H9 (cell line): Measurements from ENCODE around the gene DSP. TPM values are rescaled to one million over a fixed set of nuclear protein-coding genes. Genes with fewer than 3 reads are reported as not detected.

Source experiments
- DNase-seq: peaks from one replicate; pipeline ENCODE4 v3.0.0-alpha.2; 2017
- H2AFZ ChIP-seq: one replicate; pipeline ENCODE4 v1.6.1; 2013; ENCODE audit warnings: mild to moderate bottlenecking, low read length, control low read depth, moderate library complexity
- H2AK5ac ChIP-seq: 2 replicates; pipeline ENCODE4 v1.6.1; 2013; ENCODE audit warnings: low read length, control low read depth, mixed read lengths; ENCODE audit not compliant: insufficient read length
- H2BK120ac ChIP-seq: one replicate; pipeline ENCODE4 v1.6.1; 2013; ENCODE audit warnings: low read depth, mild to moderate bottlenecking, low read length, control low read depth, inconsistent platforms; ENCODE audit not compliant: poor library complexity, severe bottlenecking
- H2BK12ac ChIP-seq: 2 replicates; pipeline ENCODE4 v1.6.1; 2013; ENCODE audit warnings: low read length, control low read depth, mixed read lengths, low read depth; ENCODE audit not compliant: insufficient read length
- H2BK15ac ChIP-seq: 2 replicates; pipeline ENCODE4 v1.6.1; 2013; ENCODE audit warnings: low read depth, low read length, control low read depth
- H2BK20ac ChIP-seq: one replicate; pipeline ENCODE4 v1.6.1; 2013; ENCODE audit warnings: low read depth, mild to moderate bottlenecking, low read length, control low read depth, inconsistent platforms; ENCODE audit not compliant: poor library complexity, severe bottlenecking
- H2BK5ac ChIP-seq: 2 replicates; pipeline ENCODE4 v1.6.1; 2013; ENCODE audit warnings: low read length, control low read depth, mixed read lengths; ENCODE audit not compliant: insufficient read length
- H3K14ac ChIP-seq: 2 replicates; pipeline ENCODE4 v1.6.1; 2013; ENCODE audit warnings: low read length, control low read depth; ENCODE audit not compliant: insufficient read depth
- H3K18ac ChIP-seq: 2 replicates; pipeline ENCODE4 v1.6.1; 2013; ENCODE audit warnings: low read depth, mild to moderate bottlenecking, mixed read lengths, low read length, control low read depth; ENCODE audit not compliant: insufficient read length
- H3K23ac ChIP-seq: 2 replicates; pipeline ENCODE4 v1.6.1; 2013; ENCODE audit warnings: low read length, control low read depth, mixed read lengths, low read depth; ENCODE audit not compliant: insufficient read length
- H3K23me2 ChIP-seq: 2 replicates; pipeline ENCODE4 v1.6.1; 2013; ENCODE audit warnings: low read depth, mild to moderate bottlenecking, mixed read lengths, low read length, control low read depth; ENCODE audit not compliant: insufficient read length, poor library complexity, severe bottlenecking
- H3K27ac ChIP-seq: 2 replicates; pipeline ENCODE4 v1.5.1; 2013; ENCODE audit warnings: low read length, control low read depth, mixed read lengths, low read depth; ENCODE audit not compliant: insufficient read length
- H3K27me3 ChIP-seq: 2 replicates; pipeline ENCODE4 v1.6.1; 2013; ENCODE audit warnings: low read length, control low read depth, inconsistent platforms; ENCODE audit not compliant: insufficient read depth
- H3K4ac ChIP-seq: 2 replicates; pipeline ENCODE4 v1.6.1; 2013; ENCODE audit warnings: low read depth, mild to moderate bottlenecking, control low read depth, inconsistent platforms, low read length, moderate library complexity
- H3K4me1 ChIP-seq: 2 replicates; pipeline ENCODE4 v1.6.1; 2013; ENCODE audit warnings: low read length, control low read depth, inconsistent platforms; ENCODE audit not compliant: insufficient read depth
- H3K4me2 ChIP-seq: 2 replicates; pipeline ENCODE4 v1.6.1; 2013; ENCODE audit warnings: low read length, control low read depth, mixed read lengths; ENCODE audit not compliant: insufficient read length, insufficient read depth
- H3K56ac ChIP-seq: 2 replicates; pipeline ENCODE4 v1.6.1; 2013; ENCODE audit warnings: low read depth, mild to moderate bottlenecking, mixed read lengths, low read length, control low read depth; ENCODE audit not compliant: insufficient read length
- H3K79me1 ChIP-seq: 2 replicates; pipeline ENCODE4 v1.6.1; 2013; ENCODE audit warnings: low read depth, mild to moderate bottlenecking, moderate library complexity, low read length, control low read depth, inconsistent platforms; ENCODE audit not compliant: insufficient read depth, poor library complexity, severe bottlenecking
- H3K79me2 ChIP-seq: 2 replicates; pipeline ENCODE4 v1.6.1; 2013; ENCODE audit warnings: low read length, control low read depth, inconsistent platforms; ENCODE audit not compliant: insufficient read depth
- H3K9ac ChIP-seq: 2 replicates; pipeline ENCODE4 v1.6.1; 2013; ENCODE audit warnings: low read length, control low read depth, mixed read lengths; ENCODE audit not compliant: insufficient read length; ENCODE audit errors: extremely low read depth
- H3K9me3 ChIP-seq: one replicate; pipeline ENCODE4 v1.6.1; 2013; ENCODE audit warnings: low read depth, low read length, inconsistent platforms; ENCODE audit not compliant: control insufficient read depth
- H3T11ph ChIP-seq: one replicate; pipeline ENCODE4 v1.6.1; 2013; ENCODE audit warnings: mild to moderate bottlenecking, low read length, control low read depth, inconsistent platforms
- H4K20me1 ChIP-seq: one replicate; pipeline ENCODE4 v1.6.1; 2013; ENCODE audit not compliant: control insufficient read depth, insufficient read length, insufficient read depth
- H4K5ac ChIP-seq: 2 replicates; pipeline ENCODE4 v1.6.1; 2013; ENCODE audit warnings: low read depth, mild to moderate bottlenecking, mixed read lengths, low read length, control low read depth; ENCODE audit not compliant: insufficient read length
- H4K8ac ChIP-seq: replicated peaks from 2 replicates; pipeline ENCODE4 v1.6.1; 2013; ENCODE audit warnings: low read length, control low read depth, mixed read lengths, low read depth; ENCODE audit not compliant: insufficient read length
- H4K91ac ChIP-seq: 2 replicates; pipeline ENCODE4 v1.6.1; 2013; ENCODE audit warnings: low read depth, mild to moderate bottlenecking, moderate library complexity, mixed read lengths, low read length, control low read depth; ENCODE audit not compliant: insufficient read length
- H3K27ac Mint-ChIP-seq, 3 experiments: 2 replicates in 2 of 3; 3 replicates in 1 of 3; pipeline ENCODE4 v1.8.0; 2020 to 2021; ENCODE audit warnings: mixed read lengths in 3 of 3, mild to moderate bottlenecking in 1 of 3, moderate library complexity in 1 of 3
- H3K27me3 Mint-ChIP-seq: 2 replicates; pipeline ENCODE4 v1.8.0; 2021; ENCODE audit warnings: low read depth, mild to moderate bottlenecking, moderate library complexity, mixed read lengths
- H3K36me3 Mint-ChIP-seq, 3 experiments: 2 replicates in 2 of 3; 3 replicates in 1 of 3; pipeline ENCODE4 v1.8.0; 2020 to 2021; ENCODE audit warnings: low read depth in 3 of 3, mixed read lengths in 3 of 3; ENCODE audit not compliant: insufficient read depth in 1 of 3
- H3K4me1 Mint-ChIP-seq, 2 experiments: 2 replicates each; pipeline ENCODE4 v1.8.0; 2020; ENCODE audit warnings: mixed read lengths in 2 of 2
- H3K4me3 Mint-ChIP-seq, 2 experiments: 2 replicates in 1 of 2; 3 replicates in 1 of 2; pipeline ENCODE4 v1.8.0; 2020 to 2021; ENCODE audit warnings: mild to moderate bottlenecking in 2 of 2, mixed read lengths in 2 of 2, moderate library complexity in 1 of 2
- H3K9me3 Mint-ChIP-seq, 2 experiments: 2 replicates in 1 of 2; 3 replicates in 1 of 2; pipeline ENCODE4 v1.8.0; 2020; ENCODE audit warnings: mild to moderate bottlenecking in 2 of 2, mixed read lengths in 2 of 2, moderate library complexity in 1 of 2
- WGBS: extraction: QIAGEN DNeasy Blood & Tissue Kit; methylation state at CpG from one replicate; pipeline ENCODE4 v1.1.7; 2013; ENCODE audit warnings: missing lambda C conversion rate, low lambda C conversion rate, mixed read lengths; ENCODE audit not compliant: insufficient read length; ENCODE audit errors: extremely low coverage; 5-methylcytosine and 5-hydroxymethylcytosine counted together
- total RNA-seq: library from RNA; stranded (reverse); gene quantifications from 2 replicates; pipeline ENCODE4 v1.2.1, GENCODE V29; 2021
- TF ChIP-seq, protein P1 (sequence below): fragments of 200-600 bp; sonication (generic); conservative IDR thresholded peaks from 3 replicates; pipeline ENCODE4 v1.8.0; 2021; ENCODE audit warnings: antibody characterized with exemption, mild to moderate bottlenecking

Gene DSP
- total RNA-seq, 1 experiment from 2014 or later: 48.9 TPM

DNA sequence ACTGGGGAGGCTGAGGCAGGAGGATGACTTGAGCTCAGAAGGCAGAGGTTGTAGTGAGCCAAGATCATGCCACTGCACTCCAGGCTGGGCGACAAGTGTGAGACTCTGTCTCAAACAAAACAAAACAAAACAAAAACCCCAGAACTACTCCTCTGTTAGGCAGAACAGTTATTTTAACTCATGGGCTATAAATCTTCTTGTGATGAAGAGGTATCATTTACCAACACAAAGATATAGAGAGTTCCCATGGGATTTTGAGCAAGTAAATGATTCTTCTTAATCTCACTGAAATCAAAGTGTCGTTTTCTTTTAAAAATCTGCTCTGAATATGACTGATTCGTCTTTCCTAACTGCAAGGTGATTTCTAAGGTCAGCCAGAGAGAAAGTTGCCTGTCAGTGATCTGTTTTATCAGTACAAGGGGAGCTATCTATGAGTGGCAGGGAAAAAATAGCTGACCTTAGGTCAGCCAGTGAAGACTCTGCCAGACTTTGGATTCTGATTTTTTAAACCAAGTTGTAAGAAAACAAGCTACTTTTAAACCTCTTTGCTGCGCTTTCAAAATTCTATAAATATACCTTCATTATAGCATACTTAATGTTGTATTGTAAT, 3.8 kb upstream of the DSP start:
- Histone ChIP-seq H3K79me1 (no peaks in the 10 kb centered on the region), H3T11ph (no peak overlapping the region), H4K91ac (no peak overlapping the region), H3K27me3 (peaks cover 2% of the 10 kb centered on the region; the same call in 1 of the 2 replicates), H3K4me2 (no peak overlapping the region), H2BK12ac (no peak overlapping the region), H3K23me2 (peaks cover 6% of the 10 kb centered on the region), H3K79me2 (no peaks in the 10 kb centered on the region), H2BK15ac (no peak overlapping the region), H2AFZ (no peak overlapping the region), H3K4ac (no peak overlapping the region), H3K18ac (no peak overlapping the region), H2AK5ac (no peak overlapping the region), H4K20me1 (no peaks in the 10 kb centered on the region), H3K9me3 (no peaks in the 10 kb centered on the region), H4K5ac (no peak overlapping the region), H3K23ac (no peak overlapping the region), H2BK20ac (no peak overlapping the region), H3K27ac (no peak overlapping the region), H3K14ac (no peak overlapping the region), H4K8ac (no peak overlapping the region), H3K9ac (no peak overlapping the region), H2BK5ac (no peak overlapping the region), H2BK120ac (no peak overlapping the region), H3K56ac (no peak overlapping the region), H3K4me1 (no peaks in the 10 kb centered on the region)
- peaks cover 16 to 17% of the 10 kb centered on the region in 2 experiments for H3K4me1 Mint-ChIP-seq
- H3K9me3 Mint-ChIP-seq: peaks cover 0 to 4% of the 10 kb centered on the region in 2 experiments; a peak in 2 of 5 replicates
- WGBS: no CpG with 5 or more reads among the region's 4 CpGs
- H3K27ac Mint-ChIP-seq: peak overlapping the region in 1 of 3 experiments; percentile 55; a peak in 1 of 7 replicates
- H3K4me3 Mint-ChIP-seq: no peak overlapping the region
- H3K36me3 Mint-ChIP-seq: no peaks in the 10 kb centered on the region
- no peak for DNase-seq
- H3K27me3 Mint-ChIP-seq: peaks cover 54% of the 10 kb centered on the region
- TF ChIP-seq, protein P1, sequence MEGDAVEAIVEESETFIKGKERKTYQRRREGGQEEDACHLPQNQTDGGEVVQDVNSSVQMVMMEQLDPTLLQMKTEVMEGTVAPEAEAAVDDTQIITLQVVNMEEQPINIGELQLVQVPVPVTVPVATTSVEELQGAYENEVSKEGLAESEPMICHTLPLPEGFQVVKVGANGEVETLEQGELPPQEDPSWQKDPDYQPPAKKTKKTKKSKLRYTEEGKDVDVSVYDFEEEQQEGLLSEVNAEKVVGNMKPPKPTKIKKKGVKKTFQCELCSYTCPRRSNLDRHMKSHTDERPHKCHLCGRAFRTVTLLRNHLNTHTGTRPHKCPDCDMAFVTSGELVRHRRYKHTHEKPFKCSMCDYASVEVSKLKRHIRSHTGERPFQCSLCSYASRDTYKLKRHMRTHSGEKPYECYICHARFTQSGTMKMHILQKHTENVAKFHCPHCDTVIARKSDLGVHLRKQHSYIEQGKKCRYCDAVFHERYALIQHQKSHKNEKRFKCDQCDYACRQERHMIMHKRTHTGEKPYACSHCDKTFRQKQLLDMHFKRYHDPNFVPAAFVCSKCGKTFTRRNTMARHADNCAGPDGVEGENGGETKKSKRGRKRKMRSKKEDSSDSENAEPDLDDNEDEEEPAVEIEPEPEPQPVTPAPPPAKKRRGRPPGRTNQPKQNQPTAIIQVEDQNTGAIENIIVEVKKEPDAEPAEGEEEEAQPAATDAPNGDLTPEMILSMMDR: no peak
